Activated B cell treated with CpG ODN at 0.5 μM for 24 hours (primary cell): ENCODE measurements around the gene PRKCD. TPM values are rescaled to one million over a fixed set of nuclear protein-coding genes. Genes with fewer than 3 reads are reported as not detected.

Source experiments
- ATAC-seq: fragments of 200-7000 bp; cut with Tn5 transposase; one replicate; pipeline ENCODE4 v1.10.0; 2021; ENCODE audit warnings: low read depth, mild to moderate bottlenecking, moderate library complexity
- CTCF ChIA-PET: fragments of 350-600 bp; sonication (Branson Sonifier 250); formaldehyde crosslinking; loops from one replicate; lab custom pipeline; 2021; ENCODE audit warnings: antibody characterized with exemption; lab: Charles Lee
- POLR2A ChIA-PET: fragments of 350-600 bp; sonication (Branson Sonifier 250); formaldehyde crosslinking; loops from one replicate; lab custom pipeline; 2021; ENCODE audit warnings: antibody characterized with exemption; lab: Charles Lee
- DNase-seq: peaks from one replicate; pipeline ENCODE4 v3.0.0; 2022
- H3K27ac Mint-ChIP-seq: one replicate; pipeline ENCODE4 v1.8.0; 2020; ENCODE audit warnings: mixed read lengths
- H3K27me3 Mint-ChIP-seq: one replicate; pipeline ENCODE4 v1.8.0; 2021; ENCODE audit warnings: mixed read lengths
- H3K36me3 Mint-ChIP-seq: one replicate; pipeline ENCODE4 v1.8.0; 2021; ENCODE audit warnings: low read depth, mixed read lengths
- H3K4me1 Mint-ChIP-seq: one replicate; pipeline ENCODE4 v1.8.0; 2021; ENCODE audit warnings: mixed read lengths
- H3K4me3 Mint-ChIP-seq: one replicate; pipeline ENCODE4 v1.8.0; 2020; ENCODE audit warnings: mild to moderate bottlenecking, mixed read lengths
- H3K9me3 Mint-ChIP-seq: one replicate; pipeline ENCODE4 v1.8.0; 2020; ENCODE audit warnings: mixed read lengths
- CTCF ChIP-seq: fragments of 200-600 bp; IDR thresholded peaks from one replicate; pipeline ENCODE4 v1.8.0; 2022; ENCODE audit warnings: antibody characterized with exemption, mild to moderate bottlenecking
- intact Hi-C: fragments of 100-400 bp; cut with micrococcal nuclease; formaldehyde crosslinking; loops from one replicate; pipeline ENCODE4 v1.15.1; 2024
- total RNA-seq: library from RNA; stranded (reverse); gene quantifications from 2 replicates; pipeline ENCODE4 v1.2.3, GENCODE V29; 2022

PRKCD gene
- total RNA-seq, 1 donor from 2014 or later, result 60.4 TPM

GRCh38 chr3:53229606-53230005, 68.6 kb downstream of the PRKCD start:
- Mint-ChIP-seq H3K9me3 (no peaks in the 10 kb centered on the region), H3K4me3 (no peak overlapping the region), H3K27me3 (no peaks in the 10 kb centered on the region), H3K4me1 (no peaks in the 10 kb centered on the region), H3K27ac (no peak overlapping the region), H3K36me3 (peaks cover 90% of the 10 kb centered on the region)
- ATAC-seq (no peak), DNase-seq (no peak)
- ChIA-PET POLR2A (no interaction called here), CTCF (no interaction called here)
- no peak for TF ChIP-seq CTCF
- intact Hi-C loops, result no loop called here

- Mint-ChIP-seq H3K27me3 (no peaks in the 10 kb centered on the region), H3K4me1 (no peaks in the 10 kb centered on the region), H3K4me3 (no peak overlapping the region), H3K27ac (no peak overlapping the region), H3K9me3 (no peaks in the 10 kb centered on the region), H3K36me3 (peaks cover 89% of the 10 kb centered on the region)
- ATAC-seq (no peak), DNase-seq (no peak)
- TF ChIP-seq CTCF, result no peak
- POLR2A ChIA-PET, result no interaction called here
- CTCF ChIA-PET, result no interaction called here
- intact Hi-C loops, result no loop called here
Observed at GRCh38 chr3:53230041-53230621, 69.1 kb downstream of the PRKCD start.

- ATAC-seq (no peak), DNase-seq (no peak)
- no peaks in the 10 kb centered on the region for H3K9me3 Mint-ChIP-seq
- H3K36me3 Mint-ChIP-seq, result peaks cover 86% of the 10 kb centered on the region
- ChIA-PET CTCF (no interaction called here), POLR2A (no interaction called here)
- no peak overlapping the region for H3K4me3 Mint-ChIP-seq
- no peak overlapping the region for H3K27ac Mint-ChIP-seq
- H3K4me1 Mint-ChIP-seq, result no peaks in the 10 kb centered on the region
- intact Hi-C loops, result no loop called here
- no peaks in the 10 kb centered on the region for H3K27me3 Mint-ChIP-seq
- no peak for TF ChIP-seq CTCF
Observed at GRCh38 chr3:53230789-53231188, 69.8 kb downstream of the PRKCD start.

GRCh38 chr3:53231532-53232511, 70.8 kb downstream of the PRKCD start:
- intact Hi-C loops, result no loop called here
- ChIA-PET CTCF (no interaction called here), POLR2A (no interaction called here)
- no peaks in the 10 kb centered on the region for H3K27me3 Mint-ChIP-seq
- H3K4me3 Mint-ChIP-seq, result no peak overlapping the region
- DNase-seq (no peak), ATAC-seq (no peak)
- no peak overlapping the region for H3K27ac Mint-ChIP-seq
- peaks cover 79% of the 10 kb centered on the region for H3K36me3 Mint-ChIP-seq
- no peaks in the 10 kb centered on the region for H3K4me1 Mint-ChIP-seq
- no peak for TF ChIP-seq CTCF
- no peaks in the 10 kb centered on the region for H3K9me3 Mint-ChIP-seq

GRCh38 chr3:53232641-53233377, 71.8 kb downstream of the PRKCD start:
- DNase-seq (no peak), ATAC-seq (no peak)
- Mint-ChIP-seq H3K36me3 (peaks cover 75% of the 10 kb centered on the region), H3K4me3 (no peak overlapping the region), H3K27ac (no peak overlapping the region), H3K4me1 (no peaks in the 10 kb centered on the region), H3K27me3 (no peaks in the 10 kb centered on the region), H3K9me3 (no peaks in the 10 kb centered on the region)
- no peak for TF ChIP-seq CTCF
- ChIA-PET POLR2A (no interaction called here), CTCF (no interaction called here)
- intact Hi-C loops, result no loop called here
